ENCODE measurements around the gene NDUFB4. TPM values are rescaled to one million over a fixed set of nuclear protein-coding genes. Genes with fewer than 3 reads are reported as not detected.

The NDUFB4 gene
- polyA plus RNA-seq, 1 experiment: 183 TPM

DNA sequence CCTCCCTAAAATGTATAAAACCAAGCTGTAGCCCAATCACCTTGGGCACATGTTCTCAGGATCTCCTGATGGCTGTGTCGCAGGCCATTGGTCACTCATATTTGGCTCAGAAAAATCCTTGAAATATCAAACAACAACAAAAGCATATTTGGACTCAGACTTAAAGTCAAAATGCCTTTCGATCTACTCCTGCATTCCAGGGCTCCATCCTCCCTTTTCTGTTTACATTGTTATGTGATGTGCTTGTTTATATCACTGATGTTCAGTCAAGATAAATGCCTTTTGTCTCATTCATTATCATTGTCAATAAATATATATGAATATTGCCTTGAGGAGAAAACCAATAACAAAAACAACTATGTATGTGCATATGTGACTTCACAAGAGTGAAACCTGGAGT lies 54.2 kb downstream of the NDUFB4 start:
- ChIA-PET CTCF (no interaction called here), POLR2A (no interaction called here)
- no peak overlapping the region for H3K4me3 ChIP-seq (ENCODE audit: low read depth, low read length)
- H3K27ac ChIP-seq (ENCODE audit: low read depth, low read length): no peak overlapping the region
- no peaks in the 10 kb centered on the region for H3K9me3 ChIP-seq (ENCODE audit: control insufficient read depth, insufficient read depth, low read length)
- TF ChIP-seq CTCF (IDR thresholded peaks at IDR 0.05; ENCODE audit: low read depth, low read length): no peak
- H3K27me3 ChIP-seq (ENCODE audit: control insufficient read depth, insufficient read depth, low read length): no peaks in the 10 kb centered on the region
- no peak for DNase-seq (ENCODE audit: low read depth, low spot score)

Other genes with a start within 250 kb of the NDUFB4 start
- gene LRRC58, start 247.0 kb upstream of the NDUFB4 start, polyA plus RNA-seq (2011; rRNA removed): 9.9 and 15.0 TPM in 2 replicates
- gene FSTL1, start 145.3 kb upstream of the NDUFB4 start, polyA plus RNA-seq (2011; rRNA removed): 1,126 and 1,300 TPM in 2 replicates
- 0.14 and 0.15 TPM in 2 replicates for gene HGD, start 85.9 kb downstream of the NDUFB4 start, polyA plus RNA-seq (2011; rRNA removed)
- 7.9 and 9.3 TPM in 2 replicates for gene RABL3, start 146.2 kb downstream of the NDUFB4 start, polyA plus RNA-seq (2011; rRNA removed)
- 12.8 and 15.5 TPM in 2 replicates for gene GTF2E1, start 146.4 kb downstream of the NDUFB4 start, polyA plus RNA-seq (2011; rRNA removed)